ENCODE measurements around the gene HSPA1A. TPM values are rescaled to one million over a fixed set of nuclear protein-coding genes. Genes with fewer than 3 reads are reported as not detected.

The HSPA1A gene
- total and polyA plus RNA-seq, 9 of the 15 experiments (the other 6 are each of a cell fraction or from before 2014, with no cell fraction given), result 2.2 to 273 (median 107) TPM

DNA sequence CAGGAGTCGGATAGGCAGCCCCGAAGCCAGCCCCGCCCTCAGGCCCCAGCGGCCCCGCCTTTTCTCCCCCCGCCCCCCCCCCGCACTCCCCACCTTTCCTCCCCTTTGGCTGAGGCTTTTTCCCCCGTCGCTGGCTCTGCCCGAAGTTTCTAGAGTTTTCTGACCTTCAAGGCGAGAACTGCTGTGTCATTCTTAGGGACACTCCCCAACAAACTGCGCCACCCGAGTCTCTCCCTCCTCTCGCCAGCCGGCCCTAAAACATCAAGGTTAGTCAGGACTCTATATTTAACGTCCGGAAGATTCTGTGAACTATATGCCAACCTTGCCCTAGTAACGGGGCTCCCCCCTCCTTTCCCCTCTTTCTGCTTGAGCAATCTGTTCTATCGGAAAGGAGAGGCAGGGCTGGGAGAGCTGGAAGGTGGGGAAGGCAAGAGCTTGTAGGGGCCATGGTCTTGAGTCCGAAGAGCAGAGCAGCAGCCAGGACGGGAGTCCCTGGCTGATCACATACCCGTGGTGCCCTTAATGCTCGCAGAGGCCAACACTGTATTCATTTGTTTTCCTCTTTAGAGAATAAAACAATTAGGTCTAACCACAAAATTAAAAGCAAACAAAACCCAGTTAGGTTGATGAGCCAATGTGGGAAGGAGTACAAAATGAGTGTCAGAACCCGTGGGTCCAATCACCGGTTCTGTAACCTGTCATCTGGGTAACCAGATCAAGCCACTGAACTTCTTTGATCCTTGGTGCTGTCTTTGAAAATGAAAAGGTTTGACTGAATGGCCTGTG, 6.9 kb downstream of the HSPA1A start (continued):
- TF ChIP-seq, protein P1, sequence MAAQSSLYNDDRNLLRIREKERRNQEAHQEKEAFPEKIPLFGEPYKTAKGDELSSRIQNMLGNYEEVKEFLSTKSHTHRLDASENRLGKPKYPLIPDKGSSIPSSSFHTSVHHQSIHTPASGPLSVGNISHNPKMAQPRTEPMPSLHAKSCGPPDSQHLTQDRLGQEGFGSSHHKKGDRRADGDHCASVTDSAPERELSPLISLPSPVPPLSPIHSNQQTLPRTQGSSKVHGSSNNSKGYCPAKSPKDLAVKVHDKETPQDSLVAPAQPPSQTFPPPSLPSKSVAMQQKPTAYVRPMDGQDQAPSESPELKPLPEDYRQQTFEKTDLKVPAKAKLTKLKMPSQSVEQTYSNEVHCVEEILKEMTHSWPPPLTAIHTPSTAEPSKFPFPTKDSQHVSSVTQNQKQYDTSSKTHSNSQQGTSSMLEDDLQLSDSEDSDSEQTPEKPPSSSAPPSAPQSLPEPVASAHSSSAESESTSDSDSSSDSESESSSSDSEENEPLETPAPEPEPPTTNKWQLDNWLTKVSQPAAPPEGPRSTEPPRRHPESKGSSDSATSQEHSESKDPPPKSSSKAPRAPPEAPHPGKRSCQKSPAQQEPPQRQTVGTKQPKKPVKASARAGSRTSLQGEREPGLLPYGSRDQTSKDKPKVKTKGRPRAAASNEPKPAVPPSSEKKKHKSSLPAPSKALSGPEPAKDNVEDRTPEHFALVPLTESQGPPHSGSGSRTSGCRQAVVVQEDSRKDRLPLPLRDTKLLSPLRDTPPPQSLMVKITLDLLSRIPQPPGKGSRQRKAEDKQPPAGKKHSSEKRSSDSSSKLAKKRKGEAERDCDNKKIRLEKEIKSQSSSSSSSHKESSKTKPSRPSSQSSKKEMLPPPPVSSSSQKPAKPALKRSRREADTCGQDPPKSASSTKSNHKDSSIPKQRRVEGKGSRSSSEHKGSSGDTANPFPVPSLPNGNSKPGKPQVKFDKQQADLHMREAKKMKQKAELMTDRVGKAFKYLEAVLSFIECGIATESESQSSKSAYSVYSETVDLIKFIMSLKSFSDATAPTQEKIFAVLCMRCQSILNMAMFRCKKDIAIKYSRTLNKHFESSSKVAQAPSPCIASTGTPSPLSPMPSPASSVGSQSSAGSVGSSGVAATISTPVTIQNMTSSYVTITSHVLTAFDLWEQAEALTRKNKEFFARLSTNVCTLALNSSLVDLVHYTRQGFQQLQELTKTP (IDR thresholded peaks at IDR 0.05; ENCODE audit: low read depth in 1 of 2, partially characterized antibody in 2 of 2), result peak; percentile 86 to 97
- TF ChIP-seq ZNF24 (IDR thresholded peaks at IDR 0.05) (no peak), ZNF197 (CRISPR knock-in tag; IDR thresholded peaks at IDR 0.05; ENCODE audit: low read depth) (no peak), ILK (tag; IDR thresholded peaks at IDR 0.05; ENCODE audit: borderline replicate concordance, low read depth) (no peak), FOXJ2 (tag; IDR thresholded peaks at IDR 0.05) (no peak), NR2C2 (CRISPR knock-in tag; IDR thresholded peaks at IDR 0.05) (no peak), NR2C2 (tag; IDR thresholded peaks at IDR 0.05) (no peak), ATF1 (CRISPR knock-in tag; IDR thresholded peaks at IDR 0.05) (no peak), ATF1 (tag; IDR thresholded peaks at IDR 0.05) (peak; percentile 14; the same call in 1 of the 2 replicates), SREBF2 (CRISPR knock-in tag; IDR thresholded peaks at IDR 0.05) (0 out of 2 replicates have a peak, but pooled peaks have one; percentile 42), CEBPG (CRISPR knock-in tag; IDR thresholded peaks at IDR 0.05) (peak; percentile 51; the same call in 1 of the 2 replicates), CEBPG (tag; conservative IDR thresholded peaks at IDR 0.05 in 1 of 2, IDR thresholded peaks at IDR 0.05 in 1 of 2) (peak in 1 of 2 experiments; percentile 60; a peak in 2 of 4 replicates), ZNF57 (CRISPR knock-in tag; IDR thresholded peaks at IDR 0.05) (no peak)
- TF ChIP-seq, protein P2, sequence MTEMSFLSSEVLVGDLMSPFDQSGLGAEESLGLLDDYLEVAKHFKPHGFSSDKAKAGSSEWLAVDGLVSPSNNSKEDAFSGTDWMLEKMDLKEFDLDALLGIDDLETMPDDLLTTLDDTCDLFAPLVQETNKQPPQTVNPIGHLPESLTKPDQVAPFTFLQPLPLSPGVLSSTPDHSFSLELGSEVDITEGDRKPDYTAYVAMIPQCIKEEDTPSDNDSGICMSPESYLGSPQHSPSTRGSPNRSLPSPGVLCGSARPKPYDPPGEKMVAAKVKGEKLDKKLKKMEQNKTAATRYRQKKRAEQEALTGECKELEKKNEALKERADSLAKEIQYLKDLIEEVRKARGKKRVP (CRISPR knock-in tag; IDR thresholded peaks at IDR 0.05), result peak; percentile 67
- TF ChIP-seq, protein P3, sequence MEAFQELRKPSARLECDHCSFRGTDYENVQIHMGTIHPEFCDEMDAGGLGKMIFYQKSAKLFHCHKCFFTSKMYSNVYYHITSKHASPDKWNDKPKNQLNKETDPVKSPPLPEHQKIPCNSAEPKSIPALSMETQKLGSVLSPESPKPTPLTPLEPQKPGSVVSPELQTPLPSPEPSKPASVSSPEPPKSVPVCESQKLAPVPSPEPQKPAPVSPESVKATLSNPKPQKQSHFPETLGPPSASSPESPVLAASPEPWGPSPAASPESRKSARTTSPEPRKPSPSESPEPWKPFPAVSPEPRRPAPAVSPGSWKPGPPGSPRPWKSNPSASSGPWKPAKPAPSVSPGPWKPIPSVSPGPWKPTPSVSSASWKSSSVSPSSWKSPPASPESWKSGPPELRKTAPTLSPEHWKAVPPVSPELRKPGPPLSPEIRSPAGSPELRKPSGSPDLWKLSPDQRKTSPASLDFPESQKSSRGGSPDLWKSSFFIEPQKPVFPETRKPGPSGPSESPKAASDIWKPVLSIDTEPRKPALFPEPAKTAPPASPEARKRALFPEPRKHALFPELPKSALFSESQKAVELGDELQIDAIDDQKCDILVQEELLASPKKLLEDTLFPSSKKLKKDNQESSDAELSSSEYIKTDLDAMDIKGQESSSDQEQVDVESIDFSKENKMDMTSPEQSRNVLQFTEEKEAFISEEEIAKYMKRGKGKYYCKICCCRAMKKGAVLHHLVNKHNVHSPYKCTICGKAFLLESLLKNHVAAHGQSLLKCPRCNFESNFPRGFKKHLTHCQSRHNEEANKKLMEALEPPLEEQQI (IDR thresholded peaks at IDR 0.05), result no peak
- TF ChIP-seq, protein P4, sequence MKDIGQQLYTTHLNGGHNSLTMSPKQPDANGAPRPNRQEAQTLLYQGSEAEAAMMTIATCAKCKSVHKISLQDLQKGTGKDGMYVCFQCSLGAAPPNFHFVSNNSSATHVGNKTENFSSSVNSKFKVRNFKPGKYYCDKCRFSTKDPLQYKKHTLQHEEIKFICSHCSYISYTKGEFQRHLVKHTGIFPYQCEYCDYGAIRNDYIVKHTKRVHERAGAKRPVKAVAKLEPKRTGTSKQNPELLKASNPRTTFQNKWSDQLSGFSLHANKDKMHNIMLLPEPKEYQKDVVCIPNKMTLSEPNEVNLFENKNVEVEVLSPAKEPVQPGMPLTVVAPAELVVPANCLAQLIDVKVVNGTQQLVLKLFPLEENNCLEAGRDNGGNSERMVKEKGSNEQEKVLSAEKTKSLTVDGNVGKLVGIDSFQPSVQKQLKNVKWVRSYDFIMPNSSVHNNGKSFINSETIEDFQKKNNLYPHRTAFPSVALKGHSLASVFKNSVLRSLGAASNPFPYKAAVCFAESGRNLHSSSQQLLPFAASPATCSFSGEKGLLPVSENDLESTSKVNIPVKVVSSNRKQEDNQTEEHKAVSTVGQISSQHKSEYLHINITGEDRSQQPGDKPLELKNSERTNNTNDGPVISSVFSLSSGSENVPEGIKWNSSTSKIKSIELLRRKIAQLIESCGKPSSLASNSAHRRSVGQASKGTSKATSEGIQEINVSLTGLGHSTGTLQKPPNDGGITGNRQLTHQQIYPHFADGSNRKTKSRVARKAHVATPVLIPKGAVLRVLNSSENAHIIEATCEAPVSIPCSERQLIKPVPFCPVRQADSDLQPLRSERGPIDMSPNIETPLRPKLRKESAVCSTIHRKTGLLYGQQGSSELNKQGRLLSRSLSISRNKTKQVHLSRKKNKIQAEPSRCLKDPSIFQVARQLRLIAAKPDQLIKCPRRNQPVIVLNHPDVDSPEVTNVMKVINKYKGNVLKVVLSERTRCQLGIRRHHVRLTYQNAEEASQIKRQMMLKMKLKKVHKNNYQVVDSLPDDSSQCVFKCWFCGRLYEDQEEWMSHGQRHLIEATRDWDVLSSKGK (CRISPR knock-in tag; IDR thresholded peaks at IDR 0.05), result peak; percentile 69; the same call in 1 of the 2 replicates
